HEK293T (cell line): ENCODE measurements around the gene BLVRB.

Experiments used
- CTCF ChIA-PET: fragments of 350-600 bp; formaldehyde crosslinking; extraction: SDS; loops from one replicate; lab custom pipeline; 2021; ENCODE audit warnings: antibody characterized with exemption, inconsistent platforms; lab: Yijun Ruan, JAX
- POLR2A ChIA-PET: fragments of 350-600 bp; formaldehyde crosslinking; extraction: SDS; loops from one replicate; lab custom pipeline; 2020; ENCODE audit warnings: antibody characterized with exemption, inconsistent platforms; lab: Yijun Ruan, JAX
- DNase-seq: peaks from one replicate; pipeline ENCODE4 v3.0.0; 2012; ENCODE audit warnings: mixed read lengths; ENCODE audit errors: extremely low spot score
- ARNT ChIP-seq: fragments of 450-650 bp; IDR thresholded peaks from 2 replicates; pipeline ENCODE4 v1.6.1; 2017; ENCODE audit warnings: mild to moderate bottlenecking
- BHLHE40 ChIP-seq: fragments of 450-650 bp; IDR thresholded peaks from 2 replicates; pipeline ENCODE4 v1.6.1; 2016; ENCODE audit warnings: mild to moderate bottlenecking, moderate library complexity, borderline replicate concordance
- CTBP1 ChIP-seq: fragments of 450-650 bp; IDR thresholded peaks from 2 replicates; pipeline ENCODE4 v1.6.1; 2016; ENCODE audit warnings: borderline replicate concordance
- ELF4 ChIP-seq: fragments of 450-650 bp; IDR thresholded peaks from 2 replicates; pipeline ENCODE4 v1.6.1; 2017; ENCODE audit warnings: antibody characterized with exemption
- FOXA1 ChIP-seq: fragments of 450-650 bp; IDR thresholded peaks from 2 replicates; pipeline ENCODE4 v1.6.1; 2016; ENCODE audit warnings: mild to moderate bottlenecking
- FOXK2 ChIP-seq: fragments of 450-650 bp; IDR thresholded peaks from 2 replicates; pipeline ENCODE4 v1.6.1; 2016; ENCODE audit warnings: mild to moderate bottlenecking
- FOXM1 ChIP-seq: fragments of 450-650 bp; IDR thresholded peaks from 2 replicates; pipeline ENCODE4 v1.6.1; 2017; ENCODE audit warnings: mild to moderate bottlenecking, borderline replicate concordance
- HDGF ChIP-seq: fragments of 450-650 bp; IDR thresholded peaks from 2 replicates; pipeline ENCODE4 v1.6.1; 2017; ENCODE audit warnings: antibody characterized with exemption, borderline replicate concordance
- L3MBTL2 ChIP-seq: fragments of 450-650 bp; conservative IDR thresholded peaks from 2 replicates; pipeline ENCODE4 v1.6.1; 2016; ENCODE audit warnings: mild to moderate bottlenecking
- LEF1 ChIP-seq: fragments of 450-650 bp; IDR thresholded peaks from 2 replicates; pipeline ENCODE4 v1.6.1; 2017; ENCODE audit warnings: mild to moderate bottlenecking, borderline replicate concordance
- NFRKB ChIP-seq: fragments of 450-650 bp; IDR thresholded peaks from 2 replicates; pipeline ENCODE4 v1.6.1; 2016; ENCODE audit warnings: mild to moderate bottlenecking, moderate library complexity
- PKNOX1 ChIP-seq: fragments of 450-650 bp; IDR thresholded peaks from 2 replicates; pipeline ENCODE4 v1.6.1; 2016
- SP1 ChIP-seq: fragments of 450-650 bp; IDR thresholded peaks from 2 replicates; pipeline ENCODE4 v1.6.1; 2017
- SUZ12 ChIP-seq: fragments of 450-650 bp; IDR thresholded peaks from 2 replicates; pipeline ENCODE4 v1.6.1; 2016; ENCODE audit warnings: mild to moderate bottlenecking
- TARDBP ChIP-seq: fragments of 450-650 bp; IDR thresholded peaks from 2 replicates; pipeline ENCODE4 v1.6.1; 2016
- ZNF384 ChIP-seq: fragments of 450-650 bp; IDR thresholded peaks from 2 replicates; pipeline ENCODE4 v1.6.1; 2016

The BLVRB gene

GRCh38 chr19:40450664-40451063 is 14.9 kb downstream of the BLVRB start:
- DNase-seq, result no peak
- POLR2A ChIA-PET, result no interaction called here
- no peak for TF ChIP-seq ARNT
- CTCF ChIA-PET, result interaction anchor here (0.7 kb wide), 1 partner anchor 8 kb away, joined by 3 read pairs; no protein-coding TSS in a partner anchor

- TF ChIP-seq NFRKB (no peak), PKNOX1 (no peak), SP1 (no peak), SUZ12 (no peak), FOXM1 (no peak), FOXA1 (no peak), ELF4 (no peak), ZNF384 (no peak), LEF1 (no peak), BHLHE40 (no peak), ARNT (no peak), L3MBTL2 (no peak), CTBP1 (no peak)
- CTCF ChIA-PET, result no interaction called here
- no peak for DNase-seq
- POLR2A ChIA-PET, result no interaction called here
Measured at GRCh38 chr19:40449506-40449905, 16.0 kb downstream of the BLVRB start.

GRCh38 chr19:40446263-40446784 is 19.2 kb downstream of the BLVRB start:
- no peak for TF ChIP-seq ZNF384
- TF ChIP-seq TARDBP, result no peak
- TF ChIP-seq HDGF, result no peak
- no peak for TF ChIP-seq NFRKB
- TF ChIP-seq ARNT, result no peak
- no peak for TF ChIP-seq FOXK2
- TF ChIP-seq SUZ12, result no peak
- no peak for TF ChIP-seq L3MBTL2
- no peak for TF ChIP-seq SP1
- TF ChIP-seq LEF1, result no peak
- no peak for TF ChIP-seq FOXM1
- TF ChIP-seq ELF4, result no peak
- no peak for TF ChIP-seq CTBP1
- TF ChIP-seq PKNOX1, result no peak
- no peak for TF ChIP-seq BHLHE40
- no peak for TF ChIP-seq FOXA1
- ChIA-PET CTCF (no interaction called here), POLR2A (interaction anchor here (1.0 kb wide), 2 partner anchors 25 to 98 kb away, joined by 4 to 5 read pairs; partner anchors contain the start of genes C19orf47 and PLD3)
- DNase-seq, result no peak

- CTCF ChIA-PET, result no interaction called here
- no peak for DNase-seq
- POLR2A ChIA-PET, result interaction anchor here (1.0 to 4.8 kb wide), 4 partner anchors 9 to 97 kb away, joined by 3 to 57 read pairs (median 4); partner anchors contain the start of genes C19orf47 and PLD3
- TF ChIP-seq HDGF (no peak), TARDBP (no peak), ELF4 (no peak), BHLHE40 (no peak), CTBP1 (no peak), ARNT (no peak), SP1 (no peak), ZNF384 (no peak), PKNOX1 (no peak), LEF1 (no peak)
Measured at GRCh38 chr19:40445780-40446262, 19.7 kb downstream of the BLVRB start.

- POLR2A ChIA-PET, result interaction anchor here (1.0 to 5.8 kb wide), 5 partner anchors 10 to 24 kb away, joined by 3 to 57 read pairs (median 51); partner anchors contain the start of gene SERTAD1
- DNase-seq, result no peak
- no peak for TF ChIP-seq BHLHE40
- no peak for TF ChIP-seq LEF1
- TF ChIP-seq FOXM1, result no peak
- no peak for TF ChIP-seq TARDBP
- no peak; the same call in 1 of the 2 replicates for TF ChIP-seq ELF4
- TF ChIP-seq HDGF, result no peak; the same call in 1 of the 2 replicates
- peak; percentile 46; the same call in 1 of the 2 replicates for TF ChIP-seq CTBP1
- no peak for TF ChIP-seq NFRKB
- CTCF ChIA-PET, result no interaction called here
Measured at GRCh38 chr19:40444825-40445312, 20.7 kb downstream of the BLVRB start.
